Endothelial cell (in vitro differentiated cells): ENCODE data around the gene AQP5. TPM values are rescaled to one million over a fixed set of nuclear protein-coding genes. Genes with fewer than 3 reads are reported as not detected.

Source experiments
- DNase-seq: peaks from one replicate; pipeline ENCODE4 v3.0.0; 2021; ENCODE audit warnings: low spot score
- H3K27ac Mint-ChIP-seq: one replicate; pipeline ENCODE4 v1.8.0; 2021; ENCODE audit warnings: mixed read lengths, inconsistent platforms; ENCODE audit not compliant: unreplicated experiment
- H3K27me3 Mint-ChIP-seq: one replicate; pipeline ENCODE4 v1.8.0; 2021; ENCODE audit warnings: mild to moderate bottlenecking, moderate library complexity, mixed read lengths, inconsistent platforms; ENCODE audit not compliant: unreplicated experiment
- H3K36me3 Mint-ChIP-seq: one replicate; pipeline ENCODE4 v1.8.0; 2021; ENCODE audit warnings: mild to moderate bottlenecking, low read depth, mixed read lengths, inconsistent platforms; ENCODE audit not compliant: unreplicated experiment
- H3K4me1 Mint-ChIP-seq: one replicate; pipeline ENCODE4 v1.8.0; 2021; ENCODE audit warnings: mild to moderate bottlenecking, mixed read lengths, inconsistent platforms; ENCODE audit not compliant: unreplicated experiment
- H3K4me3 Mint-ChIP-seq: one replicate; pipeline ENCODE4 v1.8.0; 2021; ENCODE audit warnings: mild to moderate bottlenecking, mixed read lengths, inconsistent platforms; ENCODE audit not compliant: unreplicated experiment
- H3K9me3 Mint-ChIP-seq: one replicate; pipeline ENCODE4 v1.8.0; 2021; ENCODE audit warnings: mixed read lengths, inconsistent platforms; ENCODE audit not compliant: unreplicated experiment
- total RNA-seq: library from RNA; stranded (reverse); fragmentation: NEBNext Ultra II Directional; extraction: Animal tissue kit (Norgen Biotek cat#: 25700); gene quantifications from one replicate; pipeline ENCODE4 v1.2.1, GENCODE V29; 2021; ENCODE audit not compliant: unreplicated experiment
- TF ChIP-seq, protein P1 (sequence below): fragments of 200-600 bp; sonication (generic); IDR thresholded peaks from one replicate; pipeline ENCODE4 v1.5.0; 2021; ENCODE audit warnings: antibody characterized with exemption; ENCODE audit not compliant: unreplicated experiment

The AQP5 gene
- total RNA-seq, 1 donor from 2014 or later, result 0.26 TPM

DNA sequence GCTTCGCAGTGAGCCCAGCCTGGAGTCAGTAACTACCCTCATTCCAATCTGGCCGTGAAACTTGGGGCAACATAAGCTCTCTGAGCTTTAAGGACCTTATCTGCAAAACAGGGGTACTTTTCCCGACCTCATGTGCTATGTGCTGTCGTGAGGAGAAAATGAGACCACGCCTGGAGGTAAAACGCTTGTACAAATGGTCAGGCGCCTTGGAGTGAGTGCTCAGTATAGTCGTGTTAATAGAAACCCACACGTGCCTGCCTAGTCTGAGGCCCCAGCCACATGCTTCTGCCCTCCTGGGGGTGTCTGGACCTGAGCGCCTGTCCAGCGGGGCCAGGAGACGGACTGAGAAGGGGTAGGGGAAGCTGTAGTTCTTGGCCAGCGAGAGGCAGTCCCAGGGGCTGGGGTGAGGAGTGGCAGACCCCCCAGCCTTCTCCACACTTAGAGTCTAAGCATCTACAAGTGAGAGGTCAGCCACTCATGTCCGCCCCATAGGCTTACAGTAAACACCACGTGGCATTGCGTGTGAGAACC lies 4.9 kb downstream of the AQP5 start:
- Mint-ChIP-seq H3K4me3 (no peak overlapping the region), H3K27ac (peak overlapping the region; percentile 4), H3K9me3 (no peaks in the 10 kb centered on the region), H3K4me1 (no peaks in the 10 kb centered on the region), H3K27me3 (peaks cover 18% of the 10 kb centered on the region), H3K36me3 (no peaks in the 10 kb centered on the region)
- no peak for DNase-seq
- TF ChIP-seq, protein P1, sequence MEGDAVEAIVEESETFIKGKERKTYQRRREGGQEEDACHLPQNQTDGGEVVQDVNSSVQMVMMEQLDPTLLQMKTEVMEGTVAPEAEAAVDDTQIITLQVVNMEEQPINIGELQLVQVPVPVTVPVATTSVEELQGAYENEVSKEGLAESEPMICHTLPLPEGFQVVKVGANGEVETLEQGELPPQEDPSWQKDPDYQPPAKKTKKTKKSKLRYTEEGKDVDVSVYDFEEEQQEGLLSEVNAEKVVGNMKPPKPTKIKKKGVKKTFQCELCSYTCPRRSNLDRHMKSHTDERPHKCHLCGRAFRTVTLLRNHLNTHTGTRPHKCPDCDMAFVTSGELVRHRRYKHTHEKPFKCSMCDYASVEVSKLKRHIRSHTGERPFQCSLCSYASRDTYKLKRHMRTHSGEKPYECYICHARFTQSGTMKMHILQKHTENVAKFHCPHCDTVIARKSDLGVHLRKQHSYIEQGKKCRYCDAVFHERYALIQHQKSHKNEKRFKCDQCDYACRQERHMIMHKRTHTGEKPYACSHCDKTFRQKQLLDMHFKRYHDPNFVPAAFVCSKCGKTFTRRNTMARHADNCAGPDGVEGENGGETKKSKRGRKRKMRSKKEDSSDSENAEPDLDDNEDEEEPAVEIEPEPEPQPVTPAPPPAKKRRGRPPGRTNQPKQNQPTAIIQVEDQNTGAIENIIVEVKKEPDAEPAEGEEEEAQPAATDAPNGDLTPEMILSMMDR, result no peak

DNA sequence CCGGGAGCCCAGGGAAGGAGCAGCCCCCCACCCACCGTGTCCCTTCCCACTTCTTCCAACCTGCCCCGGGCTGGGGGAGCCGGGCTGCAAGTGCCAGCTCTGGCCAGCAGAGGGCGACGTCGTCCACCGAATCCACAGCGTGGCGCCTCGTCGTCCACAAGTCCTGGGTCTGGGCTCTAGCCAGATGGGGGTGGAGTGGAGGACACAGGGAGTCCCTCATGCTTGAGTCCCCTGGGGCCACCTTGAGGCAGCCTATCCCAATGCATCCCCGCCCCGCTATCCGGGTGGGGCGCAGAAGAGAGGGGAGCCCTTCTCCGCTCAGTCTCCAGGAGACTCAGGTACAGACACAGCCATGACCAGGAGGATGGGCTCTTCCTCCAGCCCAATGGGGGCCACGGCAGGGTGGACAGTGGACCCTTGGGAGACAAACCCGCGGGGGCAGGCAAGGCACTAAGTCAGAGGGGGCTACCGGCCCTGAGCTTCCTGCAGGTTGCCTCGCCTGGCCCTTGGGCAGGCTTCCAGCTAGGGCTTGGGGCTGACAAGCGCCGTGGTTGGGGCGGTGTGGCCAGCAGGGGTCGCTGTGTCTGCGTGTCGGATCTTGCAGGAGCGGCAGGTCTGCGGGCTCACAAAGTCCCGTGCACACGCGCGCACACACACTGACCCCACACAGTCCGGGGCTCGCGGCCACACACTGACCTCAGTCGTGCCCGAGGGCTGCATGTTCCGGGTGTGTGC lies 5.5 kb downstream of the AQP5 start:
- peak; percentile 95 for DNase-seq
- H3K4me1 Mint-ChIP-seq, result no peaks in the 10 kb centered on the region
- no peak overlapping the region for H3K27ac Mint-ChIP-seq
- H3K9me3 Mint-ChIP-seq, result no peaks in the 10 kb centered on the region
- TF ChIP-seq, protein P1, result peak; percentile 99
- no peaks in the 10 kb centered on the region for H3K36me3 Mint-ChIP-seq
- H3K4me3 Mint-ChIP-seq, result no peak overlapping the region
- H3K27me3 Mint-ChIP-seq, result peaks cover 20% of the 10 kb centered on the region

DNA sequence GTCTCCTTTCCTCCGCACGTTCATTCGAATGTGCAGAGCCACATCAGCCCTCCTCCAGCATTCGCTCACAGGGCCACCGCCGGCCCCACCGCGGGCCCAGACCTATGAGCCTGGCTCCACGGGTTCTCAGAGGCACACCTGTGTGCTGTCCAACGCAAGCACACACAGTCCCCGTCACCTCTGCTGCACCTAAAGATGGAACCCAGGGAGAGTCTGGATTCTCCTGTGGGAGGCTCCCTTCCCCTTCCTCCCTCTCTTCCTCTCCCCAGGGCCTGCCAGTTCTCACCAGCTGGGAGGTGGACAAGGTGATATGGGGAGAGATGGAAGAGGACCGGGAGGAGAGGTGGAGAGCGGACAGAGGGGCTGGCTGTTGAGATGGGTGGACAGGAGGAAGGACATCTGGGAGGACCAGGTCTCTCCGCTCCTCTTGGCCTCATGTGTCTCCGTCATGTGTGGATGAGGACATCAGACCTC lies 6.1 kb downstream of the AQP5 start:
- no peaks in the 10 kb centered on the region for H3K9me3 Mint-ChIP-seq
- no peaks in the 10 kb centered on the region for H3K36me3 Mint-ChIP-seq
- no peaks in the 10 kb centered on the region for H3K4me1 Mint-ChIP-seq
- H3K27ac Mint-ChIP-seq, result no peak overlapping the region
- TF ChIP-seq, protein P1, result no peak
- no peak overlapping the region for H3K4me3 Mint-ChIP-seq
- no peak for DNase-seq
- H3K27me3 Mint-ChIP-seq, result peaks cover 16% of the 10 kb centered on the region

DNA sequence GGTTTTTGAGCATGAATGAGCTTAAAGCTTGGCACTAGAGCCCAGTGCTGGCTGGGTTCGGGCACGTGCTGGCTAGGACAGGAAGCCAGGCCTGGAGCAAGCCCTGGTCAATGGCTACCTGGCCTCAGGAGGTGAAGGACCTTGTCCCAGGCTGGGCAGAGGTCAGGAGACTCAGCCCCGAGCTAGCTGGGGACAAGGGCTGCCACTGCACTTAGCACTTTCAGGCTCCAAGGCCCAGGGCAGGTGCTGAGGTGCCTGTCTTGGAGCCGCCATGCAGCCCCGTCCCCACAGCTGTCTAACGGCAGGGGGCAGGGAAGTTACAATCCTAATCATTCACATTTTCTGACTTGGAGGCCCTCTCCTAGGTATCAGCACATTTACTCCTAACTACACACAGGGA lies 6.8 kb downstream of the AQP5 start:
- H3K27me3 Mint-ChIP-seq, result peaks cover 13% of the 10 kb centered on the region
- TF ChIP-seq, protein P1, result no peak
- no peaks in the 10 kb centered on the region for H3K36me3 Mint-ChIP-seq
- DNase-seq, result no peak
- H3K27ac Mint-ChIP-seq, result no peak overlapping the region
- H3K9me3 Mint-ChIP-seq, result no peaks in the 10 kb centered on the region
- no peak overlapping the region for H3K4me3 Mint-ChIP-seq
- no peaks in the 10 kb centered on the region for H3K4me1 Mint-ChIP-seq

- Mint-ChIP-seq H3K4me3 (no peak overlapping the region), H3K4me1 (no peaks in the 10 kb centered on the region), H3K27ac (no peak overlapping the region), H3K9me3 (no peaks in the 10 kb centered on the region), H3K27me3 (peaks cover 11% of the 10 kb centered on the region), H3K36me3 (no peaks in the 10 kb centered on the region)
- DNase-seq, result no peak
- TF ChIP-seq, protein P1, result no peak
These were observed 7.4 kb downstream of the AQP5 start for GRCh38 chr12:49969027-49969426.
